ENCODE data around the gene SAFB2.

SAFB2 gene

GRCh38 chr19:5540208-5540607 is 82.4 kb downstream of the SAFB2 start:
- no peak for DNase-seq

DNA sequence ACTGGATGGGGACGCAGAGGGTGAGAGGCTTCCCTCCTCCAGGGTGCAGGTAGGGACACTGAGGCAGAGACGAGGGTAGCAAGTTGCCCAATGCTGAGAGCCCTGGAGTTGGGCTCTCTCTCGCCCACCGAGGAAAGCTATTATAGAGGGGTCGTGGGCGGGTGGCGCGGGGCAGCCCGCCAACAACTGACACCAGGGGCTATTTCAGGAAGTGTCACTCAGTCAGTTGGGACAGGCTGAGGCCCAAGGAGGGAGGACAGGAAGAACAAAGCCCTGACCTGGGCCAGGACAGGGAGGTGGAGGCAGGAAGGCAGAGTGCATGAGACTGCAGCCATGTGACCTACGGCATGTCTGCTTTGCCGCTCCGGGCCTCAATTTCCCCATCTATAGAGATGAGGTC is 84.7 kb downstream of the SAFB2 start:
- DNase-seq = no peak
